Ishikawa (cell line): ENCODE results near the gene PDS5B.

ENCODE experiments used
- CEBPB ChIP-seq: IDR thresholded peaks from 2 replicates; pipeline ENCODE4 v1.6.1; 2012
- CREB1 ChIP-seq: IDR thresholded peaks from 2 replicates; pipeline ENCODE4 v1.6.1; 2012; ENCODE audit warnings: low read depth
- EGR1 ChIP-seq: IDR thresholded peaks from 2 replicates; pipeline ENCODE4 v1.6.1; 2012
- EP300 ChIP-seq: IDR thresholded peaks from 2 replicates; pipeline ENCODE4 v1.6.1; 2012; ENCODE audit warnings: borderline replicate concordance
- FOXM1 ChIP-seq: IDR thresholded peaks from 2 replicates; pipeline ENCODE4 v1.6.1; 2012; ENCODE audit warnings: low read depth, borderline replicate concordance
- NFIC ChIP-seq: IDR thresholded peaks from 2 replicates; pipeline ENCODE4 v1.6.1; 2012
- RAD21 ChIP-seq: IDR thresholded peaks from 2 replicates; pipeline ENCODE4 v1.6.1; 2012; ENCODE audit warnings: low read depth
- TAF1 ChIP-seq: IDR thresholded peaks from 2 replicates; pipeline ENCODE4 v1.6.1; 2012; ENCODE audit warnings: low read depth, mild to moderate bottlenecking
- TCF12 ChIP-seq: IDR thresholded peaks from 2 replicates; pipeline ENCODE4 v1.6.1; 2012; ENCODE audit warnings: low read depth
- TEAD4 ChIP-seq: IDR thresholded peaks from 2 replicates; pipeline ENCODE4 v1.6.1; 2012
- YY1 ChIP-seq: IDR thresholded peaks from 2 replicates; pipeline ENCODE4 v1.6.1; 2012; ENCODE audit warnings: low read depth
- ZBTB7A ChIP-seq: IDR thresholded peaks from 2 replicates; pipeline ENCODE4 v1.6.1; 2012; ENCODE audit warnings: low read depth
- TF ChIP-seq, protein P1 (sequence below): IDR thresholded peaks from 2 replicates; pipeline ENCODE4 v1.6.1; 2012
- TF ChIP-seq, protein P2 (sequence below): IDR thresholded peaks from 2 replicates; pipeline ENCODE4 v1.6.1; 2012; ENCODE audit warnings: low read depth, mild to moderate bottlenecking
- TF ChIP-seq, protein P3 (sequence below): IDR thresholded peaks from 2 replicates; pipeline ENCODE4 v1.6.1; 2012

Gene PDS5B

DNA sequence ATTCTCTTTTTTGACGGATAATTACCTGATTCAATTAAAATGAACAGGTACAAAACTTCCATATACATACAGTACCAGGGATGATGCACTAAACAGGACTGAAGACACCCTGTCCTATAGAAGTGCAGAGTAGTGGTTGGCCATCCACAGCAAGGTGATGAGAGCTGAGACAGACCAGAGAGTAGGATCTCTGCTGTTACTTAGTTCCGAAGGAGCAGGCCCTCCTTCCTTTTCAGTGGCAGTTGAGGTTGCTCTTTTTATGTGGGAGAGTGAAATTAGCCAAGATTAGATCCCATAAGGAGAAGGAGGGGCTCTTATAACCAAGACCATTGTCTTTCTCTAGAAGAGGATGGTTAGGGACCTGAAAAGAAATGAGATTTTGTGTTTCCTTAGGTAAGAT lies 4.0 kb downstream of the PDS5B start:
- TF ChIP-seq CREB1, result no peak
- TF ChIP-seq, protein P1, sequence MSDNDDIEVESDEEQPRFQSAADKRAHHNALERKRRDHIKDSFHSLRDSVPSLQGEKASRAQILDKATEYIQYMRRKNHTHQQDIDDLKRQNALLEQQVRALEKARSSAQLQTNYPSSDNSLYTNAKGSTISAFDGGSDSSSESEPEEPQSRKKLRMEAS, result no peak
- TF ChIP-seq TEAD4, result no peak
- TF ChIP-seq TCF12, result no peak
- TF ChIP-seq TAF1, result no peak
- TF ChIP-seq FOXM1, result no peak
- TF ChIP-seq NFIC, result no peak
- TF ChIP-seq CEBPB, result no peak
- no peak for TF ChIP-seq YY1
- no peak for TF ChIP-seq ZBTB7A
- no peak for TF ChIP-seq EP300
- TF ChIP-seq RAD21, result no peak
- TF ChIP-seq, protein P2, sequence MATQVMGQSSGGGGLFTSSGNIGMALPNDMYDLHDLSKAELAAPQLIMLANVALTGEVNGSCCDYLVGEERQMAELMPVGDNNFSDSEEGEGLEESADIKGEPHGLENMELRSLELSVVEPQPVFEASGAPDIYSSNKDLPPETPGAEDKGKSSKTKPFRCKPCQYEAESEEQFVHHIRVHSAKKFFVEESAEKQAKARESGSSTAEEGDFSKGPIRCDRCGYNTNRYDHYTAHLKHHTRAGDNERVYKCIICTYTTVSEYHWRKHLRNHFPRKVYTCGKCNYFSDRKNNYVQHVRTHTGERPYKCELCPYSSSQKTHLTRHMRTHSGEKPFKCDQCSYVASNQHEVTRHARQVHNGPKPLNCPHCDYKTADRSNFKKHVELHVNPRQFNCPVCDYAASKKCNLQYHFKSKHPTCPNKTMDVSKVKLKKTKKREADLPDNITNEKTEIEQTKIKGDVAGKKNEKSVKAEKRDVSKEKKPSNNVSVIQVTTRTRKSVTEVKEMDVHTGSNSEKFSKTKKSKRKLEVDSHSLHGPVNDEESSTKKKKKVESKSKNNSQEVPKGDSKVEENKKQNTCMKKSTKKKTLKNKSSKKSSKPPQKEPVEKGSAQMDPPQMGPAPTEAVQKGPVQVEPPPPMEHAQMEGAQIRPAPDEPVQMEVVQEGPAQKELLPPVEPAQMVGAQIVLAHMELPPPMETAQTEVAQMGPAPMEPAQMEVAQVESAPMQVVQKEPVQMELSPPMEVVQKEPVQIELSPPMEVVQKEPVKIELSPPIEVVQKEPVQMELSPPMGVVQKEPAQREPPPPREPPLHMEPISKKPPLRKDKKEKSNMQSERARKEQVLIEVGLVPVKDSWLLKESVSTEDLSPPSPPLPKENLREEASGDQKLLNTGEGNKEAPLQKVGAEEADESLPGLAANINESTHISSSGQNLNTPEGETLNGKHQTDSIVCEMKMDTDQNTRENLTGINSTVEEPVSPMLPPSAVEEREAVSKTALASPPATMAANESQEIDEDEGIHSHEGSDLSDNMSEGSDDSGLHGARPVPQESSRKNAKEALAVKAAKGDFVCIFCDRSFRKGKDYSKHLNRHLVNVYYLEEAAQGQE, result no peak
- TF ChIP-seq, protein P3, sequence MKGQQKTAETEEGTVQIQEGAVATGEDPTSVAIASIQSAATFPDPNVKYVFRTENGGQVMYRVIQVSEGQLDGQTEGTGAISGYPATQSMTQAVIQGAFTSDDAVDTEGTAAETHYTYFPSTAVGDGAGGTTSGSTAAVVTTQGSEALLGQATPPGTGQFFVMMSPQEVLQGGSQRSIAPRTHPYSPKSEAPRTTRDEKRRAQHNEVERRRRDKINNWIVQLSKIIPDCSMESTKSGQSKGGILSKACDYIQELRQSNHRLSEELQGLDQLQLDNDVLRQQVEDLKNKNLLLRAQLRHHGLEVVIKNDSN, result no peak
- no peak for TF ChIP-seq EGR1

DNA sequence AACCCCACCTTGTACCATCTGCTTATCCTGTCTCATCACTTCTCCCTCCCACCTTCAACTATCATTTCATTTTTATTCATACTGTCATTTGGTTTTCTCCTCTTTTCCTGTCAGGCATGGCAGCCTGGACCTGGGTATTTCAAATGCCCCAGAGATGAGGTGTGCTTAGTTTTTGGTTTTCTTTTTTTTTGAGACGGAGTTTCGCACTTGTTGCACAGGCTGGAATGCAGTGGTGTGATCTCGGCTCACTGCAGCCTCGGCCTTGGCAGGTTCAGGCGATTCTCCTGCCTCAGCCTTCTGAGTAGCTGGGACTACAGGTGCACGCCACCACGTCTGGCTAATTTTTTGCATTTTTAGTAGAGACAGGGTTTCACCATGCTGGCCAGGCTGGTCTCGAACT lies 5.8 kb downstream of the PDS5B start:
- no peak for TF ChIP-seq RAD21
- no peak for TF ChIP-seq EGR1
- TF ChIP-seq, protein P1, result no peak
- no peak for TF ChIP-seq TAF1
- TF ChIP-seq, protein P3, result no peak
- TF ChIP-seq CREB1, result no peak
- no peak for TF ChIP-seq ZBTB7A
- no peak for TF ChIP-seq TCF12
- no peak for TF ChIP-seq YY1
- TF ChIP-seq TEAD4, result no peak
- TF ChIP-seq FOXM1, result no peak
- no peak for TF ChIP-seq CEBPB
- no peak for TF ChIP-seq EP300
- TF ChIP-seq, protein P2, result no peak
- no peak for TF ChIP-seq NFIC

DNA sequence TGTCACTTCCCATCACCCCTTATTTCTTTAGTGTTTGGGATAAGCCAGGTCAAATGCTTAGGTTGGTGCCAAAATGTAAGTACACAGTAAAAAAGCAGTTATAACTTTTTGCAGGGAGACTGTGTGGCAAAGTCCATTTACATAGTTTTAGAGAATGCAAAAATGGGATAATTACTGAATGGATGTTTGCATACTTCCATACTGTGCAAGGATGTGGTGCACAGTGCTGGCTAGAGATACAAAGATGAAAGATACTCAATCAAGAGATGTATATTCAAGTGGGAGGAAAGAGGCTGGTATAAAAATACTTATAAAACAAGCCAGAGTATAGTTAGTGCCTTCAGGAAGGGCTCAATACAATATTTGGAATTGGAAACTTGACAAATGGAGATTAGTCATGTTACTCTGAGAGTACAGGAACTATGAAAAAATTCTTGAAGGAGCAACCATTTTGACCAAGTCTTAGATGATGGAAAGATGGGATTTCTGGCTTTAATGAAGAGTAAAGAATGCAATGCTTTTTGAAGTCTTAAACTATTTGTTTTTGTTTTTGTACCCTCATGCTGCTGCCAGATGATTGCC lies 8.0 kb downstream of the PDS5B start:
- no peak for TF ChIP-seq NFIC
- TF ChIP-seq TCF12, result no peak
- TF ChIP-seq, protein P3, result no peak
- TF ChIP-seq, protein P2, result no peak
- no peak for TF ChIP-seq TEAD4
- no peak for TF ChIP-seq CREB1

DNA sequence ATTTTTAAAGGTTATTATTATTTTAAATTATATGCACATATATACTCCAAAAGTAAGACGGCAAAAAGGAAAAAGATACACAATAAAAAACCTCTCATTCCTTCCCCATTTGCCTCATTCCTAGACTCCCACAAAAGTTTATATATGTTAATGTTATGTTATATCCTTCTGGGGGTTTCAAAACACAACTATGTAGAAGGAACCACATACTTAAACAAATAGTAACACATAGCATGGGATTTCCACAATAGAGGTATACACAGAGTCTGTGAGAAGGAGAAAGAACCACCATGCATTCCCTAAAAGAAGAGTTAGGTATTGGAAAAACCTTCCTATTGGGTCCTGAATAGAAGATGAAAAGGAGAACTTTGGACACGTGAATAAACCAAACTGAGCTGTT lies 9.1 kb downstream of the PDS5B start:
- no peak for TF ChIP-seq TCF12
- TF ChIP-seq, protein P1, result no peak
- no peak for TF ChIP-seq EP300
- no peak for TF ChIP-seq YY1
- TF ChIP-seq TAF1, result no peak
- TF ChIP-seq TEAD4, result no peak
- no peak for TF ChIP-seq RAD21
- TF ChIP-seq, protein P2, result no peak
- no peak for TF ChIP-seq ZBTB7A
- no peak for TF ChIP-seq EGR1
- TF ChIP-seq CEBPB, result no peak
